Measurements from ENCODE around the gene CDH11.

Gene CDH11

DNA sequence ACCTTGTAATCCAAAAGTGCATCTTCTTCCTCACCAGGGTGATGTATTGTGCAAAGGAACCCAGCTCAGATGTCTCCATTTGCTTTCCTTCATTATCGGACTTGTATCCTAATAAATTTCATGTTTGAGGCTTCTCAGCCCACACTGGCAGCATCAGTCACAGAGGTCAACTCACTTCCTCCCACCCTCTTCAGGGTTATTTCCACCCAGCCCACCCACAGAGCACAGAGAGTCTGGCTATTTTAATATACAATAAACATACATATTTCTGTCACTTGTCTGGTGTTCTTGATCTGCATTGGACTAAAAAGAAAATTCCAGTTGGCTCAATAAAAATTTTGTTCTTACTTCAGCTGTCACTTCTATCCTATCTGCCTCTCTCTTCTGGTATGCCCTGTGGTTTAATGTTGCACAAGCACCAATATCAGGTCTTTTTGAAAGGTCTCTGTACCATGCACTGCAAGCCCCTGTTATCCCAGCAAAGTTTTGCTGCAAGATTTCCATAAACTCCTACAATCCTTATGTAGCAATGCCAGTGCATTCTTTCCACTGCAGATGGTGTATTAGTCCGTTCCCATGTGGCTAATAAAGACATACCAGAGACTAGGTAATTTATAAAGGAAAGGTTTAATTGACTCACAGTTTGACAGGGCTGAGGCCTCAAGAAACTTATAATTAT, 201.8 kb downstream of the CDH11 start:
- no peak for DNase-seq (ENCODE audit: low read depth in 1 of 2, low spot score in 1 of 2)

GRCh38 chr16:64919141-64919540, 202.7 kb downstream of the CDH11 start:
- no peak for DNase-seq (ENCODE audit: low read depth in 1 of 2, low spot score in 1 of 2)

GRCh38 chr16:64916051-64916450, 205.8 kb downstream of the CDH11 start:
- no peak for DNase-seq (ENCODE audit: low read depth in 1 of 2, low spot score in 1 of 2)

- DNase-seq (ENCODE audit: low read depth in 1 of 2, low spot score in 1 of 2) = no peak
These were observed 211.5 kb downstream of the CDH11 start for GRCh38 chr16:64910356-64910755.

GRCh38 chr16:64907844-64908243, 214.0 kb downstream of the CDH11 start:
- DNase-seq (ENCODE audit: low read depth in 1 of 2, low spot score in 1 of 2) = no peak

DNA sequence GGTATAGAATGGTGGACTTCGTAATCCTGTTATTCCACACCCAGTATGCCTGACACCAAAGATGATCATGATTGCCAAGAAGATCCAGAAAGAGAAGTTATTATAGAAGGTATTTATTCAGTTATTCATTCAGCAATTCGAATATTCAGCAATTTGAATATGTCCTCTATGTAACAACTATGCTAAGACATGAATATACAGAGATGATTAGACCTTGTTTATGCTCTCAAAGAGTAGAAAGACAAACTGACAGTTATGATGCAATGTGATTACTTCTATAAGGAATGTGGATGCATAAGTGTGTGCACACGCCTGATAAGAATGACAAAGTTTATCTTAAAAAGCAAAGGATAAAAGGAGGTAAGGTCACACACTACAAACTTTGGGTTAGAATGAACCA, 218.1 kb downstream of the CDH11 start:
- DNase-seq (ENCODE audit: low read depth in 1 of 2, low spot score in 1 of 2) = no peak

- no peak for DNase-seq (ENCODE audit: low read depth in 1 of 2, low spot score in 1 of 2)
These were observed 221.3 kb downstream of the CDH11 start for GRCh38 chr16:64900517-64900916.

- DNase-seq (ENCODE audit: low read depth in 1 of 2, low spot score in 1 of 2) = no peak
These were observed 221.8 kb downstream of the CDH11 start for GRCh38 chr16:64900019-64900418.

- DNase-seq (ENCODE audit: low read depth in 1 of 2, low spot score in 1 of 2) = no peak
These were observed 223.7 kb downstream of the CDH11 start for GRCh38 chr16:64898159-64898558.

Data from activated CD4-positive, alpha-beta T cell treated with anti-CD3 and anti-CD28 coated beads, Interleukin-2, amount 50 U/mL, for 24 hours (primary cell).